WTC11 (cell line): ENCODE measurements around the gene COL6A5. TPM values are rescaled to one million over a fixed set of nuclear protein-coding genes. Genes with fewer than 3 reads are reported as not detected.

Experiments
- ATAC-seq: fragments of 200-7000 bp; cut with Tn5 transposase; 2 replicates; pipeline ENCODE4 v1.10.0; 2021; ENCODE audit warnings: mild to moderate bottlenecking, moderate library complexity
- CTCF ChIA-PET: fragments of 300-600 bp; sonication (Branson Sonifier 250); formaldehyde crosslinking; loops from one replicate; lab custom pipeline; 2021; ENCODE audit warnings: antibody characterized with exemption; lab: Charles Lee
- POLR2A ChIA-PET: fragments of 350-600 bp; sonication (Branson Sonifier 250); formaldehyde crosslinking; loops from one replicate; lab custom pipeline; 2021; ENCODE audit warnings: antibody characterized with exemption; lab: Charles Lee
- DNase-seq: peaks from one replicate; pipeline ENCODE4 v3.0.0; 2021; ENCODE audit warnings: low spot score
- H3K27ac Mint-ChIP-seq: 2 replicates; pipeline ENCODE4 v1.8.0; 2021; ENCODE audit warnings: mixed read lengths
- H3K27me3 Mint-ChIP-seq: 2 replicates; pipeline ENCODE4 v1.8.0; 2021; ENCODE audit warnings: low read depth, mild to moderate bottlenecking, moderate library complexity, mixed read lengths
- H3K36me3 Mint-ChIP-seq: 2 replicates; pipeline ENCODE4 v1.8.0; 2021; ENCODE audit warnings: mixed read lengths
- H3K4me1 Mint-ChIP-seq: 2 replicates; pipeline ENCODE4 v1.8.0; 2022; ENCODE audit warnings: mixed read lengths
- H3K4me3 Mint-ChIP-seq: 2 replicates; pipeline ENCODE4 v1.8.0; 2021; ENCODE audit warnings: mild to moderate bottlenecking, moderate library complexity, mixed read lengths
- H3K9me3 Mint-ChIP-seq: 2 replicates; pipeline ENCODE4 v1.8.0; 2021; ENCODE audit warnings: mixed read lengths
- AR ChIP-seq: fragments of 250-450 bp; sonication (Bioruptor Pico); IDR thresholded peaks from 2 replicates; pipeline ENCODE4 v1.9.0; 2021; ENCODE audit warnings: mild to moderate bottlenecking
- CBFB ChIP-seq: sonication (generic); formaldehyde crosslinking; IDR thresholded peaks from 2 replicates; pipeline ENCODE4 v1.8.1; 2022; ENCODE audit warnings: mild to moderate bottlenecking, low read depth, missing genetic modification reagents
- CTCF ChIP-seq: fragments of 200-600 bp; IDR thresholded peaks from 2 replicates; pipeline ENCODE4 v1.8.0; 2022; ENCODE audit warnings: antibody characterized with exemption
- E2F1 ChIP-seq: sonication (generic); formaldehyde crosslinking; IDR thresholded peaks from 2 replicates; pipeline ENCODE4 v1.8.0; 2022; ENCODE audit warnings: mild to moderate bottlenecking, missing genetic modification reagents
- EMX1 ChIP-seq: fragments of 250-450 bp; sonication (Bioruptor Pico); IDR thresholded peaks from 2 replicates; pipeline ENCODE4 v1.8.0; 2021; ENCODE audit warnings: mild to moderate bottlenecking
- FOXK1 ChIP-seq: sonication (generic); formaldehyde crosslinking; IDR thresholded peaks from 2 replicates; pipeline ENCODE4 v1.8.0; 2022; ENCODE audit warnings: mild to moderate bottlenecking, moderate library complexity, missing genetic modification reagents
- JAZF1 ChIP-seq: fragments of 250-450 bp; sonication (Bioruptor Pico); IDR thresholded peaks from 2 replicates; pipeline ENCODE4 v1.9.0; 2021; ENCODE audit warnings: moderate library complexity, mild to moderate bottlenecking, inconsistent platforms
- JUN ChIP-seq: sonication (generic); formaldehyde crosslinking; IDR thresholded peaks from 2 replicates; pipeline ENCODE4 v1.8.0; 2023; ENCODE audit warnings: mild to moderate bottlenecking, missing genetic modification reagents
- PRRX2 ChIP-seq: fragments of 250-450 bp; sonication (Bioruptor Pico); IDR thresholded peaks from 2 replicates; pipeline ENCODE4 v1.8.0; 2021; ENCODE audit warnings: mild to moderate bottlenecking
- RELA ChIP-seq: sonication (generic); formaldehyde crosslinking; IDR thresholded peaks from 2 replicates; pipeline ENCODE4 v1.8.1; 2022; ENCODE audit warnings: missing genetic modification reagents, mild to moderate bottlenecking, borderline replicate concordance
- SMAD3 ChIP-seq: sonication (generic); formaldehyde crosslinking; IDR thresholded peaks from 2 replicates; pipeline ENCODE4 v1.8.0; 2022; ENCODE audit warnings: missing genetic modification reagents, mild to moderate bottlenecking, borderline replicate concordance
- SMAD4 ChIP-seq: sonication (generic); formaldehyde crosslinking; IDR thresholded peaks from 2 replicates; pipeline ENCODE4 v1.8.0; 2022; ENCODE audit warnings: mild to moderate bottlenecking, missing genetic modification reagents
- STAT6 ChIP-seq: sonication (generic); formaldehyde crosslinking; conservative IDR thresholded peaks from 2 replicates; pipeline ENCODE4 v1.8.1; 2023; ENCODE audit warnings: mild to moderate bottlenecking, low read depth, missing genetic modification reagents, moderate library complexity
- TP53 ChIP-seq: sonication (generic); formaldehyde crosslinking; IDR thresholded peaks from 2 replicates; pipeline ENCODE4 v1.8.1; 2023; ENCODE audit warnings: mild to moderate bottlenecking, missing genetic modification reagents
- ZNF219 ChIP-seq: sonication (generic); formaldehyde crosslinking; IDR thresholded peaks from 2 replicates; pipeline ENCODE4 v1.8.0; 2023; ENCODE audit warnings: missing genetic modification reagents, mild to moderate bottlenecking, borderline replicate concordance
- ZNF263 ChIP-seq: sonication (generic); formaldehyde crosslinking; IDR thresholded peaks from 2 replicates; pipeline ENCODE4 v1.8.1; 2022; ENCODE audit warnings: low read depth, mild to moderate bottlenecking, moderate library complexity, missing genetic modification reagents
- ZNF425 ChIP-seq: fragments of 250-450 bp; sonication (Bioruptor Pico); conservative IDR thresholded peaks from 2 replicates; pipeline ENCODE4 v1.9.0; 2021; ENCODE audit warnings: mild to moderate bottlenecking
- ZNF512 ChIP-seq: sonication (generic); formaldehyde crosslinking; IDR thresholded peaks from 2 replicates; pipeline ENCODE4 v1.8.1; 2022; ENCODE audit warnings: missing genetic modification reagents, borderline replicate concordance
- total RNA-seq: library from RNA; stranded (reverse); gene quantifications from 3 replicates; pipeline ENCODE4 v1.2.3, GENCODE V29; 2021

COL6A5 gene
- total RNA-seq, 1 experiment from 2014 or later: not detected

- no peak overlapping the region for H3K4me3 Mint-ChIP-seq
- no peaks in the 10 kb centered on the region for H3K36me3 Mint-ChIP-seq
- H3K27me3 Mint-ChIP-seq: no peaks in the 10 kb centered on the region
- no peak for DNase-seq
- ATAC-seq: no peak
- CTCF ChIA-PET: interaction anchor here (1.0 kb wide), 1 partner anchor 8 kb away, joined by 3 read pairs; no protein-coding TSS in a partner anchor
- H3K9me3 Mint-ChIP-seq: no peaks in the 10 kb centered on the region
- H3K27ac Mint-ChIP-seq: no peak overlapping the region
- TF ChIP-seq ZNF219 (no peak), ZNF263 (no peak), STAT6 (CRISPR knock-in tag) (no peak), ZNF425 (CRISPR knock-in tag) (no peak), SMAD3 (CRISPR knock-in tag) (no peak), JUN (CRISPR knock-in tag) (no peak), FOXK1 (CRISPR knock-in tag) (no peak), E2F1 (CRISPR knock-in tag) (no peak), JAZF1 (no peak), RELA (no peak), AR (CRISPR knock-in tag) (no peak), SMAD4 (CRISPR knock-in tag) (no peak), EMX1 (CRISPR knock-in tag) (no peak)
- POLR2A ChIA-PET: no interaction called here
- peaks cover 13% of the 10 kb centered on the region for H3K4me1 Mint-ChIP-seq
Measured at GRCh38 chr3:130488769-130489450, 143.4 kb downstream of the COL6A5 start.

GRCh38 chr3:130490241-130490640 lies 144.8 kb downstream of the COL6A5 start:
- Mint-ChIP-seq H3K4me3 (no peak overlapping the region), H3K4me1 (peaks cover 13% of the 10 kb centered on the region), H3K9me3 (no peaks in the 10 kb centered on the region), H3K36me3 (no peaks in the 10 kb centered on the region), H3K27ac (no peak overlapping the region), H3K27me3 (no peaks in the 10 kb centered on the region)
- ATAC-seq: no peak
- POLR2A ChIA-PET: no interaction called here
- CTCF ChIA-PET: interaction anchor here (1.0 kb wide), 1 partner anchor 9 kb away, joined by 3 read pairs; no protein-coding TSS in a partner anchor
- no peak for DNase-seq
- no peak for TF ChIP-seq ZNF512
- no peak for TF ChIP-seq E2F1 (CRISPR knock-in tag)
- no peak for TF ChIP-seq TP53
- no peak for TF ChIP-seq CTCF
- TF ChIP-seq PRRX2 (CRISPR knock-in tag): no peak
- no peak for TF ChIP-seq CBFB (CRISPR knock-in tag)
- no peak for TF ChIP-seq JAZF1
